HEK293 (cell line): ENCODE measurements around the gene PPM1J.

ENCODE experiments used
- FEZF1 ChIP-seq: fragments of 450-650 bp; formaldehyde crosslinking; IDR thresholded peaks from 2 replicates; pipeline ENCODE4 v1.5.1; 2016; ENCODE audit warnings: missing biosample characterization, missing genetic modification characterization
- KLF10 ChIP-seq: fragments of 450-650 bp; IDR thresholded peaks from 2 replicates; pipeline ENCODE4 v1.5.1; 2018; ENCODE audit warnings: missing biosample characterization, mild to moderate bottlenecking, missing genetic modification characterization
- PRDM1 ChIP-seq: fragments of 450-650 bp; formaldehyde crosslinking; IDR thresholded peaks from 2 replicates; pipeline ENCODE4; 2016; ENCODE audit warnings: missing biosample characterization, missing genetic modification characterization
- PRDM10 ChIP-seq: fragments of 450-650 bp; formaldehyde crosslinking; IDR thresholded peaks from 2 replicates; pipeline ENCODE4 v1.5.1; 2016; ENCODE audit warnings: missing biosample characterization, missing genetic modification characterization
- SP7 ChIP-seq: fragments of 450-650 bp; formaldehyde crosslinking; IDR thresholded peaks from 2 replicates; pipeline ENCODE4 v1.5.1; 2016; ENCODE audit warnings: missing biosample characterization, missing genetic modification characterization
- ZBTB17 ChIP-seq: fragments of 450-650 bp; formaldehyde crosslinking; IDR thresholded peaks from 2 replicates; pipeline ENCODE4 v1.5.1; 2016; ENCODE audit warnings: missing biosample characterization, missing genetic modification characterization
- ZBTB21 ChIP-seq: fragments of 450-650 bp; formaldehyde crosslinking; IDR thresholded peaks from 2 replicates; pipeline ENCODE4 v1.5.1; 2017; ENCODE audit warnings: missing biosample characterization, missing genetic modification characterization
- ZBTB7A ChIP-seq: fragments of 450-650 bp; formaldehyde crosslinking; IDR thresholded peaks from 2 replicates; pipeline ENCODE4 v1.5.1; 2016; ENCODE audit warnings: low read depth, missing biosample characterization, missing genetic modification characterization
- ZFHX2 ChIP-seq: fragments of 450-650 bp; formaldehyde crosslinking; conservative IDR thresholded peaks from 2 replicates; pipeline ENCODE4 v1.5.1; 2016; ENCODE audit warnings: missing biosample characterization, missing genetic modification characterization
- ZNF18 ChIP-seq: fragments of 450-650 bp; formaldehyde crosslinking; IDR thresholded peaks from 2 replicates; pipeline ENCODE4 v1.5.1; 2016; ENCODE audit warnings: missing biosample characterization, missing genetic modification characterization
- ZNF184 ChIP-seq: fragments of 450-650 bp; IDR thresholded peaks from 2 replicates; pipeline ENCODE4 v1.5.1; 2018; ENCODE audit warnings: missing biosample characterization, mild to moderate bottlenecking, missing genetic modification characterization
- ZNF19 ChIP-seq: fragments of 450-650 bp; formaldehyde crosslinking; IDR thresholded peaks from 2 replicates; pipeline ENCODE4; 2016; ENCODE audit warnings: missing biosample characterization, missing genetic modification characterization, low read depth
- ZNF23 ChIP-seq: fragments of 450-650 bp; formaldehyde crosslinking; IDR thresholded peaks from 2 replicates; pipeline ENCODE4 v1.5.1; 2016; ENCODE audit warnings: missing biosample characterization, missing genetic modification characterization, borderline replicate concordance
- ZNF24 ChIP-seq: fragments of 450-650 bp; formaldehyde crosslinking; IDR thresholded peaks from 2 replicates; pipeline ENCODE4 v1.5.1; 2016; ENCODE audit warnings: missing biosample characterization, missing genetic modification characterization
- ZNF292 ChIP-seq: fragments of 450-650 bp; formaldehyde crosslinking; IDR thresholded peaks from 2 replicates; pipeline ENCODE4 v1.5.1; 2016; ENCODE audit warnings: low read depth, missing biosample characterization, missing genetic modification characterization, borderline replicate concordance
- ZNF350 ChIP-seq: fragments of 450-650 bp; formaldehyde crosslinking; IDR thresholded peaks from 2 replicates; pipeline ENCODE4 v1.5.0; 2017; ENCODE audit warnings: missing biosample characterization, mild to moderate bottlenecking, missing genetic modification characterization
- ZNF362 ChIP-seq: fragments of 450-650 bp; formaldehyde crosslinking; IDR thresholded peaks from 2 replicates; pipeline ENCODE4 v1.5.1; 2016; ENCODE audit warnings: missing biosample characterization, missing genetic modification characterization
- ZNF426 ChIP-seq: fragments of 450-650 bp; formaldehyde crosslinking; IDR thresholded peaks from 2 replicates; pipeline ENCODE4 v1.5.1; 2017; ENCODE audit warnings: missing biosample characterization, missing genetic modification characterization, mild to moderate bottlenecking, inconsistent platforms, moderate library complexity
- ZNF488 ChIP-seq: fragments of 450-650 bp; formaldehyde crosslinking; IDR thresholded peaks from 2 replicates; pipeline ENCODE4 v1.5.1; 2016; ENCODE audit warnings: missing biosample characterization, missing genetic modification characterization
- ZNF530 ChIP-seq: fragments of 450-650 bp; formaldehyde crosslinking; IDR thresholded peaks from 2 replicates; pipeline ENCODE4 v1.5.1; 2016; ENCODE audit warnings: low read depth, missing biosample characterization, missing genetic modification characterization
- ZNF629 ChIP-seq: fragments of 450-650 bp; formaldehyde crosslinking; IDR thresholded peaks from 2 replicates; pipeline ENCODE4 v1.5.1; 2017; ENCODE audit warnings: missing biosample characterization, missing genetic modification characterization
- ZNF660 ChIP-seq: fragments of 450-650 bp; IDR thresholded peaks from 2 replicates; pipeline ENCODE4 v1.5.1; 2018; ENCODE audit warnings: missing biosample characterization, mild to moderate bottlenecking, missing genetic modification characterization
- ZNF701 ChIP-seq: fragments of 450-650 bp; formaldehyde crosslinking; IDR thresholded peaks from 2 replicates; pipeline ENCODE4 v1.5.1; 2016; ENCODE audit warnings: missing biosample characterization, missing genetic modification characterization
- ZNF707 ChIP-seq: fragments of 450-650 bp; formaldehyde crosslinking; IDR thresholded peaks from 2 replicates; pipeline ENCODE4 v1.5.1; 2016; ENCODE audit warnings: missing biosample characterization, missing genetic modification characterization
- ZNF747 ChIP-seq: fragments of 450-650 bp; formaldehyde crosslinking; IDR thresholded peaks from 2 replicates; pipeline ENCODE4 v1.5.1; 2016; ENCODE audit warnings: missing biosample characterization, missing genetic modification characterization
- ZNF768 ChIP-seq: fragments of 450-650 bp; formaldehyde crosslinking; IDR thresholded peaks from 2 replicates; pipeline ENCODE4 v1.5.1; 2018; ENCODE audit warnings: missing biosample characterization, mild to moderate bottlenecking, missing genetic modification characterization
- ZNF837 ChIP-seq: fragments of 450-650 bp; formaldehyde crosslinking; IDR thresholded peaks from 2 replicates; pipeline ENCODE4 v1.5.1; 2016; ENCODE audit warnings: missing biosample characterization, missing genetic modification characterization
- ZSCAN18 ChIP-seq: fragments of 450-650 bp; formaldehyde crosslinking; IDR thresholded peaks from 2 replicates; pipeline ENCODE4 v1.5.1; 2016; ENCODE audit warnings: missing biosample characterization, missing genetic modification characterization
- TF ChIP-seq, protein P1 (sequence below): fragments of 450-650 bp; formaldehyde crosslinking; IDR thresholded peaks from 2 replicates; pipeline ENCODE4 v1.5.1; 2016; ENCODE audit warnings: missing biosample characterization, missing genetic modification characterization
- TF ChIP-seq, protein P2 (sequence below): fragments of 450-650 bp; formaldehyde crosslinking; IDR thresholded peaks from 2 replicates; pipeline ENCODE4 v1.5.1; 2017; ENCODE audit warnings: missing biosample characterization, mild to moderate bottlenecking, missing genetic modification characterization, moderate library complexity

The PPM1J gene

DNA sequence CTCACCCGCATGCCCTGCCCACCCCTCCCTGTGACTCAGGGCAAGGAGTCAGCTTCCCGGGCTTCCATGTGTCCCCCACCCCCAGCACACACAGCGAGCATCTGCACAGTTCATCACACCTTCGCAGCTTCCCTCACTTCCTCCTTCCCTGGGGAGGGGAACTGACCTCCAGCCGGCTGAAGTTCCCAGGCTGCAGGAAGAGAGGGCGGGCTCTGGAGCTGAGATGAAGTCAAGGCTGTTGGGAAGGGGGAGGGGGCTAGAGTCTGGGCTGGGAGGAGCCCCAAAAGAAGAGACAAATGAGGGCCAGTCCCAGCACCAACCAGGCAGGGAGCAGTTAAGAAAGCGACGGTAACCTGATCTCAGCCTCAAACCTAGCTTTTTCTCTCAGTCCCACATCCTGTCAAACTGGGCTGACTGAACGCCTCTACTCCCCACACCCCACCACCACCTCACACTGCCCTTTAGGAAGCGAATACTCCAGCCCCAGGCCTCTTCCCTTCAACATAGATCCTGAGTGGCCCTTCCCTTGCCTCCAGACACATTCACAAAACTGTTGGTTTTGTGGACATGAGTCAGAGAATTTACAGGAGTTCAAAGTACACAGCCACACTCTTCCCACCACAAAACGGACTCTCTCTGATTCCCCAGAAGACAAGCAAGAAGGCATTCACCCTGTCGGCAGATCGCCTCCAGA is 10.1 kb downstream of the PPM1J start (continued):
- peak; percentile 55 for TF ChIP-seq PRDM10
- TF ChIP-seq ZNF530 (tag by site-specific recombination), result no peak
- no peak for TF ChIP-seq ZNF768 (tag by site-specific recombination)
- TF ChIP-seq ZBTB21 (tag by site-specific recombination), result no peak
- TF ChIP-seq ZNF837 (tag by site-specific recombination), result no peak
- TF ChIP-seq SP7 (tag by site-specific recombination), result peak; percentile 65
- no peak for TF ChIP-seq ZNF488 (tag by site-specific recombination)
- 0 out of 2 replicates have a peak, but pooled peaks have one; percentile 90 for TF ChIP-seq ZFHX2 (tag by site-specific recombination)
- TF ChIP-seq FEZF1 (tag by site-specific recombination), result no peak
- TF ChIP-seq ZNF660 (tag by site-specific recombination), result 0 out of 2 replicates have a peak, but pooled peaks have one; percentile 54
- no peak for TF ChIP-seq ZNF707 (tag by site-specific recombination)
- TF ChIP-seq ZNF23, result no peak
- TF ChIP-seq PRDM1 (tag by site-specific recombination), result peak; percentile 89
- TF ChIP-seq ZNF747 (tag by site-specific recombination), result no peak
- no peak for TF ChIP-seq ZBTB7A (tag by site-specific recombination)
- TF ChIP-seq ZNF24 (tag by site-specific recombination), result no peak
- no peak for TF ChIP-seq ZNF184
- peak; percentile 69 for TF ChIP-seq ZBTB17
- TF ChIP-seq, protein P1, sequence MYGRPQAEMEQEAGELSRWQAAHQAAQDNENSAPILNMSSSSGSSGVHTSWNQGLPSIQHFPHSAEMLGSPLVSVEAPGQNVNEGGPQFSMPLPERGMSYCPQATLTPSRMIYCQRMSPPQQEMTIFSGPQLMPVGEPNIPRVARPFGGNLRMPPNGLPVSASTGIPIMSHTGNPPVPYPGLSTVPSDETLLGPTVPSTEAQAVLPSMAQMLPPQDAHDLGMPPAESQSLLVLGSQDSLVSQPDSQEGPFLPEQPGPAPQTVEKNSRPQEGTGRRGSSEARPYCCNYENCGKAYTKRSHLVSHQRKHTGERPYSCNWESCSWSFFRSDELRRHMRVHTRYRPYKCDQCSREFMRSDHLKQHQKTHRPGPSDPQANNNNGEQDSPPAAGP (tag by site-specific recombination), result peak; percentile 84
- no peak for TF ChIP-seq ZNF350 (tag by site-specific recombination)
- peak; percentile 65 for TF ChIP-seq ZNF629 (tag by site-specific recombination)
- no peak for TF ChIP-seq KLF10 (tag by site-specific recombination)
- TF ChIP-seq ZNF292, result no peak
- no peak for TF ChIP-seq ZNF18 (tag by site-specific recombination)
- TF ChIP-seq ZNF19 (tag by site-specific recombination), result no peak
- no peak for TF ChIP-seq ZNF362 (tag by site-specific recombination)
- no peak for TF ChIP-seq ZSCAN18 (tag by site-specific recombination)
- no peak for TF ChIP-seq ZNF701 (tag by site-specific recombination)
- no peak for TF ChIP-seq ZNF426
- TF ChIP-seq, protein P2, sequence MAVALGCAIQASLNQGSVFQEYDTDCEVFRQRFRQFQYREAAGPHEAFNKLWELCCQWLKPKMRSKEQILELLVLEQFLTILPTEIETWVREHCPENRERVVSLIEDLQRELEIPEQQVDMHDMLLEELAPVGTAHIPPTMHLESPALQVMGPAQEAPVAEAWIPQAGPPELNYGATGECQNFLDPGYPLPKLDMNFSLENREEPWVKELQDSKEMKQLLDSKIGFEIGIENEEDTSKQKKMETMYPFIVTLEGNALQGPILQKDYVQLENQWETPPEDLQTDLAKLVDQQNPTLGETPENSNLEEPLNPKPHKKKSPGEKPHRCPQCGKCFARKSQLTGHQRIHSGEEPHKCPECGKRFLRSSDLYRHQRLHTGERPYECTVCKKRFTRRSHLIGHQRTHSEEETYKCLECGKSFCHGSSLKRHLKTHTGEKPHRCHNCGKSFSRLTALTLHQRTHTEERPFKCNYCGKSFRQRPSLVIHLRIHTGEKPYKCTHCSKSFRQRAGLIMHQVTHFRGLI, result no peak
